HEK293T (cell line): ENCODE measurements around the gene DYNC1I1.

Experiments
- CTCF ChIA-PET: fragments of 350-600 bp; formaldehyde crosslinking; extraction: SDS; loops from one replicate; lab custom pipeline; 2021; ENCODE audit warnings: antibody characterized with exemption, inconsistent platforms; lab: Yijun Ruan, JAX
- POLR2A ChIA-PET: fragments of 350-600 bp; formaldehyde crosslinking; extraction: SDS; loops from one replicate; lab custom pipeline; 2020; ENCODE audit warnings: antibody characterized with exemption, inconsistent platforms; lab: Yijun Ruan, JAX
- DNase-seq: peaks from one replicate; pipeline ENCODE4 v3.0.0; 2012; ENCODE audit warnings: mixed read lengths; ENCODE audit errors: extremely low spot score
- ARNT ChIP-seq: fragments of 450-650 bp; IDR thresholded peaks from 2 replicates; pipeline ENCODE4 v1.6.1; 2017; ENCODE audit warnings: mild to moderate bottlenecking
- BHLHE40 ChIP-seq: fragments of 450-650 bp; IDR thresholded peaks from 2 replicates; pipeline ENCODE4 v1.6.1; 2016; ENCODE audit warnings: mild to moderate bottlenecking, moderate library complexity, borderline replicate concordance
- CTBP1 ChIP-seq: fragments of 450-650 bp; IDR thresholded peaks from 2 replicates; pipeline ENCODE4 v1.6.1; 2016; ENCODE audit warnings: borderline replicate concordance
- ELF4 ChIP-seq: fragments of 450-650 bp; IDR thresholded peaks from 2 replicates; pipeline ENCODE4 v1.6.1; 2017; ENCODE audit warnings: antibody characterized with exemption
- FOXA1 ChIP-seq: fragments of 450-650 bp; IDR thresholded peaks from 2 replicates; pipeline ENCODE4 v1.6.1; 2016; ENCODE audit warnings: mild to moderate bottlenecking
- FOXK2 ChIP-seq: fragments of 450-650 bp; IDR thresholded peaks from 2 replicates; pipeline ENCODE4 v1.6.1; 2016; ENCODE audit warnings: mild to moderate bottlenecking
- FOXM1 ChIP-seq: fragments of 450-650 bp; IDR thresholded peaks from 2 replicates; pipeline ENCODE4 v1.6.1; 2017; ENCODE audit warnings: mild to moderate bottlenecking, borderline replicate concordance
- HDGF ChIP-seq: fragments of 450-650 bp; IDR thresholded peaks from 2 replicates; pipeline ENCODE4 v1.6.1; 2017; ENCODE audit warnings: antibody characterized with exemption, borderline replicate concordance
- L3MBTL2 ChIP-seq: fragments of 450-650 bp; conservative IDR thresholded peaks from 2 replicates; pipeline ENCODE4 v1.6.1; 2016; ENCODE audit warnings: mild to moderate bottlenecking
- LEF1 ChIP-seq: fragments of 450-650 bp; IDR thresholded peaks from 2 replicates; pipeline ENCODE4 v1.6.1; 2017; ENCODE audit warnings: mild to moderate bottlenecking, borderline replicate concordance
- NFRKB ChIP-seq: fragments of 450-650 bp; IDR thresholded peaks from 2 replicates; pipeline ENCODE4 v1.6.1; 2016; ENCODE audit warnings: mild to moderate bottlenecking, moderate library complexity
- PKNOX1 ChIP-seq: fragments of 450-650 bp; IDR thresholded peaks from 2 replicates; pipeline ENCODE4 v1.6.1; 2016
- SP1 ChIP-seq: fragments of 450-650 bp; IDR thresholded peaks from 2 replicates; pipeline ENCODE4 v1.6.1; 2017
- SUZ12 ChIP-seq: fragments of 450-650 bp; IDR thresholded peaks from 2 replicates; pipeline ENCODE4 v1.6.1; 2016; ENCODE audit warnings: mild to moderate bottlenecking
- TARDBP ChIP-seq: fragments of 450-650 bp; IDR thresholded peaks from 2 replicates; pipeline ENCODE4 v1.6.1; 2016
- ZNF384 ChIP-seq: fragments of 450-650 bp; IDR thresholded peaks from 2 replicates; pipeline ENCODE4 v1.6.1; 2016

The DYNC1I1 gene

GRCh38 chr7:95766086-95766485 is 6.3 kb upstream of the DYNC1I1 start:
- DNase-seq: no peak
- CTCF ChIA-PET: no interaction called here
- POLR2A ChIA-PET: no interaction called here
- no peak for TF ChIP-seq ELF4
- no peak for TF ChIP-seq FOXM1
- TF ChIP-seq LEF1: no peak
- no peak for TF ChIP-seq ZNF384
- no peak for TF ChIP-seq FOXA1

- ChIA-PET CTCF (no interaction called here), POLR2A (no interaction called here)
- TF ChIP-seq SP1 (no peak), SUZ12 (no peak), ZNF384 (no peak), BHLHE40 (no peak), FOXK2 (no peak), NFRKB (no peak)
Measured at GRCh38 chr7:95766657-95767056, 5.7 kb upstream of the DYNC1I1 start.

GRCh38 chr7:95772771-95773581 is 622 bp downstream of the DYNC1I1 start:
- DNase-seq: no peak

More at GRCh38 chr7:95766657-95767056, 5.7 kb upstream of the DYNC1I1 start:
- no peak for DNase-seq

GRCh38 chr7:95776561-95777185 is 4.3 kb downstream of the DYNC1I1 start:
- TF ChIP-seq FOXM1 (no peak), FOXA1 (no peak), ARNT (no peak), LEF1 (no peak), FOXK2 (no peak), ELF4 (no peak), TARDBP (no peak), L3MBTL2 (no peak)
- POLR2A ChIA-PET: no interaction called here
- DNase-seq: no peak
- CTCF ChIA-PET: no interaction called here

More at GRCh38 chr7:95772771-95773581, 622 bp downstream of the DYNC1I1 start:
- CTCF ChIA-PET: interaction anchor here (1.2 kb wide), 1 partner anchor 68 kb away, joined by 5 read pairs; no protein-coding TSS in a partner anchor
- POLR2A ChIA-PET: no interaction called here
- no peak for TF ChIP-seq SP1
- no peak for TF ChIP-seq CTBP1
- TF ChIP-seq ZNF384: no peak
- no peak for TF ChIP-seq FOXM1
- no peak for TF ChIP-seq ELF4
- no peak for TF ChIP-seq FOXA1
- no peak for TF ChIP-seq NFRKB
- no peak for TF ChIP-seq TARDBP
- TF ChIP-seq LEF1: no peak
- no peak for TF ChIP-seq BHLHE40
- no peak for TF ChIP-seq SUZ12

- TF ChIP-seq SP1: no peak
- no peak for TF ChIP-seq HDGF
- TF ChIP-seq CTBP1: no peak
- no peak for TF ChIP-seq ZNF384
- no peak for TF ChIP-seq FOXA1
- ChIA-PET CTCF (interaction anchor here (0.7 kb wide), 1 partner anchor 52 kb away, joined by 3 read pairs; no protein-coding TSS in a partner anchor), POLR2A (no interaction called here)
- no peak for DNase-seq
Measured at GRCh38 chr7:95777269-95777668, 4.9 kb downstream of the DYNC1I1 start.

GRCh38 chr7:95780665-95781064 is 8.3 kb downstream of the DYNC1I1 start:
- no peak for TF ChIP-seq HDGF
- no peak for TF ChIP-seq ARNT
- CTCF ChIA-PET: no interaction called here
- POLR2A ChIA-PET: no interaction called here
- no peak for DNase-seq

GRCh38 chr7:95781961-95782586 is 9.7 kb downstream of the DYNC1I1 start:
- ChIA-PET CTCF (no interaction called here), POLR2A (no interaction called here)
- no peak for TF ChIP-seq PKNOX1
- no peak for TF ChIP-seq CTBP1
- TF ChIP-seq FOXA1: no peak
- no peak for TF ChIP-seq SUZ12
- TF ChIP-seq HDGF: no peak
- no peak for TF ChIP-seq TARDBP
- no peak for TF ChIP-seq LEF1
- no peak for TF ChIP-seq FOXM1
- no peak for TF ChIP-seq SP1
- TF ChIP-seq FOXK2: no peak
- no peak for TF ChIP-seq L3MBTL2
- no peak for DNase-seq

- ChIA-PET POLR2A (no interaction called here), CTCF (no interaction called here)
- TF ChIP-seq L3MBTL2 (no peak), NFRKB (no peak), PKNOX1 (no peak), FOXK2 (no peak), FOXM1 (no peak), HDGF (no peak), ZNF384 (no peak), CTBP1 (no peak), TARDBP (no peak), LEF1 (no peak), FOXA1 (no peak), BHLHE40 (no peak)
- DNase-seq: no peak
Measured at GRCh38 chr7:95784796-95785195, 12.4 kb downstream of the DYNC1I1 start.
